Activated CD4-positive, alpha-beta T cell treated with anti-CD3 and anti-CD28 coated beads, Interleukin-2, amount 50 U/mL, for 4 hours (primary cell): ENCODE results near the gene RESF1.

Experiments used
- DNase-seq, 2 experiments: peaks; one replicate each; pipeline ENCODE4 v3.0.0-alpha.2; 2020

Gene RESF1

GRCh38 chr12:31959701-31960391, 631 bp downstream of the RESF1 start:
- DNase-seq: peak; percentile 64 to 67

GRCh38 chr12:31961137-31961536, 1.9 kb downstream of the RESF1 start:
- DNase-seq: no peak

- DNase-seq: no peak
These were observed 2.9 kb downstream of the RESF1 start for GRCh38 chr12:31962076-31962475.

GRCh38 chr12:31964280-31964679, 5.1 kb downstream of the RESF1 start:
- no peak for DNase-seq

GRCh38 chr12:31965090-31965489, 5.9 kb downstream of the RESF1 start:
- peak; percentile 11 to 19 for DNase-seq

- no peak for DNase-seq
These were observed 7.5 kb downstream of the RESF1 start for GRCh38 chr12:31966558-31967205.

GRCh38 chr12:31967539-31967938, 8.3 kb downstream of the RESF1 start:
- no peak for DNase-seq

- DNase-seq: no peak
These were observed 11.0 kb downstream of the RESF1 start for GRCh38 chr12:31970199-31970598.

GRCh38 chr12:31973818-31974217, 14.6 kb downstream of the RESF1 start:
- DNase-seq: no peak

GRCh38 chr12:31974673-31975072, 15.5 kb downstream of the RESF1 start:
- DNase-seq: no peak

- no peak for DNase-seq
These were observed 25.8 kb downstream of the RESF1 start for GRCh38 chr12:31984806-31985591.

GRCh38 chr12:31985832-31986231, 26.6 kb downstream of the RESF1 start:
- no peak for DNase-seq

- DNase-seq: no peak
These were observed 30.6 kb downstream of the RESF1 start for GRCh38 chr12:31989571-31990362.

- DNase-seq: no peak
These were observed 31.9 kb downstream of the RESF1 start for GRCh38 chr12:31991146-31991545.

GRCh38 chr12:31991815-31992214, 32.6 kb downstream of the RESF1 start:
- no peak for DNase-seq

GRCh38 chr12:31999692-32000091, 40.5 kb downstream of the RESF1 start:
- no peak for DNase-seq

- no peak for DNase-seq
These were observed 41.3 kb downstream of the RESF1 start for GRCh38 chr12:32000373-32001005.

- DNase-seq: no peak
These were observed 43.8 kb downstream of the RESF1 start for GRCh38 chr12:32002848-32003493.

- no peak for DNase-seq
These were observed 44.4 kb downstream of the RESF1 start for GRCh38 chr12:32003654-32004053.

- no peak for DNase-seq
These were observed 46.4 kb downstream of the RESF1 start for GRCh38 chr12:32005496-32006125.
